Measurements from ENCODE around the gene TMEM117. TPM values are rescaled to one million over a fixed set of nuclear protein-coding genes. Genes with fewer than 3 reads are reported as not detected.

TMEM117 gene
- total and polyA plus RNA-seq, 7 donors = 1.9 to 4.7 (median 3.9) TPM

GRCh38 chr12:43832463-43833168 lies 3.3 kb upstream of the TMEM117 start:
- no peaks in the 10 kb centered on the region for H3K27me3 ChIP-seq (ENCODE audit: insufficient read depth in 3 of 3, low read length in 2 of 3)
- H3K4me1 ChIP-seq = peaks cover 15% of the 10 kb centered on the region
- DNase-seq (no peak), ATAC-seq (no peak)
- no peaks in the 10 kb centered on the region for H3K36me3 ChIP-seq (ENCODE audit: insufficient read depth in 1 of 2, low read depth in 1 of 2)
- no peak overlapping the region for H3K27ac ChIP-seq
- no peak for TF ChIP-seq CTCF (IDR thresholded peaks at IDR 0.05)
- H3K4me3 ChIP-seq = no peak overlapping the region
- H3K9me3 ChIP-seq = no peaks in the 10 kb centered on the region
- 75 to 84% (median 79%) methylated on average over 4 of the region's 4 CpGs for WGBS, 3 donors
- intact Hi-C loops (cut with DNase I) = no loop called here

- Histone ChIP-seq H3K27ac (peak overlapping the region; percentile 98), H3K9me3 (no peaks in the 10 kb centered on the region), H3K27me3 (ENCODE audit: insufficient read depth in 3 of 3, low read length in 2 of 3) (no peaks in the 10 kb centered on the region), H3K36me3 (ENCODE audit: insufficient read depth in 1 of 2, low read depth in 1 of 2) (no peaks in the 10 kb centered on the region), H3K4me3 (peak overlapping the region; percentile 93), H3K4me1 (peaks cover 16% of the 10 kb centered on the region)
- intact Hi-C loops (cut with DNase I) = loop anchor here in 1 of 2 donors (5.0 kb wide), 1 partner anchor 1598 kb away; the partner anchor contains the start of gene YAF2
- DNase-seq (no peak), ATAC-seq (peak; percentile 3 to 14 (median 6))
- WGBS, 3 donors = 39 to 42% (median 41%) methylated on average over 6 of the region's 6 CpGs
- no peak for TF ChIP-seq CTCF (IDR thresholded peaks at IDR 0.05)
Observed at GRCh38 chr12:43835264-43835655, 621 bp upstream of the TMEM117 start.

- DNase-seq = no peak
Observed at GRCh38 chr12:43836475-43836989, 651 bp downstream of the TMEM117 start.

GRCh38 chr12:43840338-43840737 lies 4.5 kb downstream of the TMEM117 start:
- no peaks in the 10 kb centered on the region for H3K27me3 ChIP-seq (ENCODE audit: insufficient read depth in 3 of 3, low read length in 2 of 3)
- ATAC-seq = no peak
- no peak for TF ChIP-seq CTCF (IDR thresholded peaks at IDR 0.05)
- no peak overlapping the region for H3K4me3 ChIP-seq
- H3K36me3 ChIP-seq (ENCODE audit: insufficient read depth in 1 of 2, low read depth in 1 of 2) = peaks cover 0 to 3% of the 10 kb centered on the region in 2 donors
- no peak overlapping the region for H3K27ac ChIP-seq
- no peaks in the 10 kb centered on the region for H3K9me3 ChIP-seq
- intact Hi-C loops (cut with DNase I) = no loop called here
- H3K4me1 ChIP-seq = peaks cover 14% of the 10 kb centered on the region
- 88 to 90% (median 89%) methylated on average over 4 of the region's 4 CpGs for WGBS, 3 donors
- DNase-seq = no peak

More at GRCh38 chr12:43836475-43836989, 651 bp downstream of the TMEM117 start:
- H3K27ac ChIP-seq = peak overlapping the region; percentile 98
- intact Hi-C loops (cut with DNase I) = loop anchor here in 1 of 2 donors (2.0 to 5.0 kb wide), 2 partner anchors 30 to 1599 kb away; partner anchors contain the start of genes TWF1 and YAF2
- H3K9me3 ChIP-seq = no peaks in the 10 kb centered on the region
- H3K4me3 ChIP-seq = peak overlapping the region; percentile 93
- H3K4me1 ChIP-seq = peaks cover 19% of the 10 kb centered on the region
- peak in 1 of 4 donors; percentile 50 for ATAC-seq
- WGBS, 3 donors = 1 to 2% (median 1%) methylated on average over 8 of the region's 8 CpGs
- H3K27me3 ChIP-seq (ENCODE audit: insufficient read depth in 3 of 3, low read length in 2 of 3) = no peaks in the 10 kb centered on the region
- H3K36me3 ChIP-seq (ENCODE audit: insufficient read depth in 1 of 2, low read depth in 1 of 2) = no peaks in the 10 kb centered on the region
- no peak for TF ChIP-seq CTCF (IDR thresholded peaks at IDR 0.05)

Measured in psoas muscle (tissue), 8 donors.